CD4-positive, alpha-beta T cell treated with Interleukin-21 for 1 hour (primary cell): ENCODE measurements around the gene CYP46A1.
"Not testable (repeated sequence)": the region's sequence is repeated elsewhere in the genome, so short reads cannot be mapped to it uniquely, and the experiment has no call there.

Experiments used
- DNase-seq: peaks from one replicate; pipeline ENCODE4 v3.0.0-alpha.2; 2020

CYP46A1 gene

DNA sequence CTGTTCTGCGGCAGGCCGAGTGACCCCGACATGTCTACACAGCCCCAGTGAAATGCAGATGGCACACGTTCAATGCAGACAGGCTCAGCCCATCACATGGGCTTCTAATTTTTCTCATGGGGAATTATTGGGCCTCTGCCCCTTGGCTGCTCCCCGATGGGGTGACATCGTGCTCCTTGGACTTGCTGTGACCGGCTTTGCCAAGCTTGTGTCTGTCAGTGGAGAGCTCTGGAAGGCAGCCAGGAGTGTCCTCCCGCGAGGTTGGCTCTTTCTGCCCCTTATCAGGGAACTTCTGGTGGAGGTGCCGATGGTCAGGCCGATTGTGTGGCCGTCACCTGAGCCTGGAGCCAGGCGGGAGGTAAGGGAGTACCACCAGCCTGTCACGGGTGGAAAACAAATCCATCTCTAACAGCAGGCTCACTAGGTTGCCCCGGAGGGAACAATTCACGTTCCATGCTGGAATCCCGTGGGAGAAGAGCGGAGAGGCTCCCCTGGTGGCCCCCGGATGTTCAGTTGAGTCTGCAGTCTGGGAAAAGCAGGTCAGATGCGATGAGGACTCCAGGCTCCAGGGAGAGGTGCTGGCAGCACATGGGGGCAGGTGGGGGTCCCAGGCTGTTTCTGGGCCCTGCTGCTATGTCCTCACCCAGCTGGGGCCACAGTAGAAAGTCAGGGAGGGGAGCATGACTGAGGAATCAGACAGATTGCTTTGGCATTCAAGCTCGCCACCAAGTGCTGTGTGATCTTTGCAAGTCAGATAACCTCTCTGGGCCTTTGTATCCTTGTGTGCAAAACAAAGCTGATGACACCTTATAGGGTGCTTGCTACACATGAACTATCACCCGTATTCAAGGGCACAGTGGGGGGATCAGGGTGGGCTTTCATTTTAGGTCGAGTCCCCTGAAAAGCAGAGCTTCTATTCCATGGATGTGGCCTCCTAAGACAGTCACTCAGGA, 65.9 kb downstream of the CYP46A1 start:
- DNase-seq = no peak

DNA sequence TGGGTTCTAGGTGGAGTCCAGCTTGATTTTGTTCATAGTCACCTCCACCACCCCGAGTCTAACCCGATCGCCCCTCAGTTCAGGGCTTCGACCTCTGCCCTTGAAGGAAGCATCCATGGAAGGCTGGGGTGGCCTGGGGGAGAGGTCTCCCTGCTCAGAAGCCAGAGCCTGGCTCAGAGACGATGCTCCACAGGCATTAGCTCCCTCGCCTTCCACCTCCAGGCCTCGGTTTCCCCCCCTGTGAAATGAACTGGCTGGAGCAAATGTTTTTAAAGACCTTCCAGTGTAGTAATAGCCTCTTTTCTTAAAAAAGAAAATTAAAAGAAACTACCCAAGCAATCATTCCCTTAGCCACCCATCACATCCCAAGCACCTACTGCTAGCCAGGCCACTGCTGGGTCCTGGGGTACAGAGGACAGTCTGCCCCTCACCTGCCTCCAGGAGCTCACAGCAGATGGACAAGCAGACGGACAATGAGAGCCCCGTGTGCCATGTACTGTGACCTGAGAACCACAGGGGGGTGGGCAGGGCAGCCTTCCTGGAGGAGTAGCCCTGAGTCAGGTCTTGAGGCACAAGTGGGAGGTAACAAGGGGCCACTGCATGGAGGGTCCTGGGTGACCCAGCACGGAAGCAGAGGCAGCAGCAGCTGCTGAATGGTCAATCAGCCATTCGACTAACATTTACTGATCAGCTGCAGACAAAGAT, 66.8 kb downstream of the CYP46A1 start:
- DNase-seq = no peak

DNA sequence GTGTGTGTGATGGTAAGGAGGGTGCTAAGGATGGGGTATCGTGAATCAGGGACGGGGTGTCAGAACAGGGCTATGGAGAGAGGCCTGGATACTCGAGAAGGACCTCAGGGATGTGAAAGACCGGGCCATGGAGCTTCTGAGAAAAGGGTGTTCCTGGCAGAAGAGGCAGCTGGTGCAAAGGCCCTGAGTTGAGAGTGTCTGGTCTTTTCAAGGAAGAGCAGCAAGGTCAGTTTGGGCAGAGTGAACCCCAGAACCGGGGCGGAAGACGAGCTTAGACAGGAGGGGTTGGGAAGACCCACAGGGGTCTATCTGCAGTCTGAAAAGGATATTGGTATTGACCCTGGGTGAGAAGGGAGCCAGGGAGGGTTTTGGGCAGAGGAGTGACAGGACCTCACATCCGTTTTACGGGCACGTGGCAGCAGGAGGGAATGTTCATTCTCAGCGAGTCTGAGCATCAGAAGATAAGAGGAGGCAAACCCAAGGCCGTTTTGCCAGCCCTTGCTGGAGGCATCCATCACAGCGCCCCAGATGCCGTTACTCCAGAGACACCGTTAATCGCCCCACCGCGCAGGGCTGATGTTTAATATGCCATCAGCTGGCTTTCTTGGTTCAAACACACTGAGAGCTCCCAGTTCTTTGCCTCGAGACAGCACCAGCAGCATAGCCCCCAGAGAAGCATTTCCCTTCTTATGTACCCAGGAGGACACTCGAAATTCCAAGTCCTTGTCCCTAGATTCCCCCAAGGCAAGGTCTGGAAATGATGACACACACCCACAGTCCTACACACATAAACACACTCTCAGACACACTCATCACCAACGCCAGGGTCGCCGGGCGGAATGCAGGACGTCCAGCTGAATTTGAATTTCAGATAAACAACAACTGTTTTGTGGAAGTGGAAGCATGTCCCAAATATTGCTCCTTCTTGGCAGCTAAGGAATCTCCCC, 67.7 kb downstream of the CYP46A1 start:
- DNase-seq = no peak

DNA sequence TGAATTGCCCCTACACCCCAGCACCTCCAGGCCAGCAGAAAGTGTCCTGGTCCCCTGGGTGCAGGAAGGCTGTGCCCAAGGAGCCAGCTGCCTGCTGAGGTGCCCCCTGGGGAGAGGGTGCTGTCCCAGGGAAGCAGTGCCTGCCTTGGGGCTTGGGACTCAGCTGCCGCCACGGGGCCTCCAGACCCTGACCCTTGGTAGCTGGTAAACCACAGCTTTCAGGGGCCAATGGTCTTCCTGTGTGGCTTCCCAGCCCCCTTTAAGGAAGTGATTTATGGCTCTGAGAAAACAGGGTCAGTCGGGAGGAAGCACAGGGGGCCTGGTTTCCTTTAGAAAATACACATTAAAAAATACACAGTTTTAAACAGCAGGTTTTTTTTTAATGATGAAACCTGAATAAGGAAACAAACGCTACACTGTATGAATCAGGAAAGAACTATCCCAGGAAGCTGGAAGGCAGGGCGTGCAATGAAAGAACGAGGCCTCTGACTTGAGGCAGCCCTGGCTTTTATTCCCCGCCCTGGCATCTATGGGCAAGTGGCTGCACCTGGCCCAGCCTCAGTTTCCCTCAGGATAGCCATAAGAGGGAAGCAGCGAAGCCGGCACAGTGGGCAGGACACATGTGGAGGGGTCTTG, 68.5 kb downstream of the CYP46A1 start:
- DNase-seq = no peak

DNA sequence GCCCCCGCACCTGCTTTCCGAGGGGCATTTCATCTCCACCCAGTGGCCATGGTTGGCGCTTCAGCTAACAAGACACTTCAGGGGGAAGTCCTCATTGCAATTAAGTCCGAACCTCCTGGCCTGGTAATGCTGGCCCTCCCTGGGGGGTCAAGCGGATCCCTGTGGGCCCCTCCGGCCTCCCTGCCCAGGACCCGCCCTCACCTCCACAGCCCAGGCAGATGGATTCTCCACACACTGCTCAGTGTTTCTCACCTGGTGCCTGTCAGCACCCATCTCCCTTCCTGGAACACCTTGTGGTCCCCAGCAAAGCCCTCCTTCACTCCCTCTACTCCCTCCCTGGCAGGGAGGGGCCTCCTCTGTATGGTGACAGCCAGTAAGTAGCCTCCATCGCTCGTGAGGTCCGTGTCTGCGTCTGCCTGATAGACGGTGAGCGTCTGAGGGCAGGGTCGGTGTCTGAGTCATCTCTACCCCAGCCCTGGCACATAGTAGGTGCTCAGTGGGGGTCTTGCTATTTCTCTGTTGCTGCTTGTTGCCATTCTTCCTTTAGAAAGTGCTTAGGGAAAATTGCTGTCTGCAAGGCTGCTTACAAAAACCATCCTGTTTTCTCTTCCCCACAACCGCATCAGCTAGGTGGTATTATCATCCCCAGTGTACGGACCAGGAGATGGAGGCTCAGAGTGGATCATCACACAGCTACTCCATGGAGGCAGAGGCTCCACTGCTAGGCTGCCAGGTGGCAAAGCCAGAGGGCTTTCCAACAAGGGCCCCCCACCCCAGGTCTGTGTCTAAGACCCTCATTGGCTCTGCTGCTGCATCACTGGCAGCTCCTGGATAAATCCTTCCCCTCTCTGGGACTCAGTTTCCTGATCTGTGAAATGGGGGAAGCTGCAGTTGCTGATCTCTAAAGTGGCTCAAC, 69.4 kb downstream of the CYP46A1 start:
- DNase-seq = no peak

DNA sequence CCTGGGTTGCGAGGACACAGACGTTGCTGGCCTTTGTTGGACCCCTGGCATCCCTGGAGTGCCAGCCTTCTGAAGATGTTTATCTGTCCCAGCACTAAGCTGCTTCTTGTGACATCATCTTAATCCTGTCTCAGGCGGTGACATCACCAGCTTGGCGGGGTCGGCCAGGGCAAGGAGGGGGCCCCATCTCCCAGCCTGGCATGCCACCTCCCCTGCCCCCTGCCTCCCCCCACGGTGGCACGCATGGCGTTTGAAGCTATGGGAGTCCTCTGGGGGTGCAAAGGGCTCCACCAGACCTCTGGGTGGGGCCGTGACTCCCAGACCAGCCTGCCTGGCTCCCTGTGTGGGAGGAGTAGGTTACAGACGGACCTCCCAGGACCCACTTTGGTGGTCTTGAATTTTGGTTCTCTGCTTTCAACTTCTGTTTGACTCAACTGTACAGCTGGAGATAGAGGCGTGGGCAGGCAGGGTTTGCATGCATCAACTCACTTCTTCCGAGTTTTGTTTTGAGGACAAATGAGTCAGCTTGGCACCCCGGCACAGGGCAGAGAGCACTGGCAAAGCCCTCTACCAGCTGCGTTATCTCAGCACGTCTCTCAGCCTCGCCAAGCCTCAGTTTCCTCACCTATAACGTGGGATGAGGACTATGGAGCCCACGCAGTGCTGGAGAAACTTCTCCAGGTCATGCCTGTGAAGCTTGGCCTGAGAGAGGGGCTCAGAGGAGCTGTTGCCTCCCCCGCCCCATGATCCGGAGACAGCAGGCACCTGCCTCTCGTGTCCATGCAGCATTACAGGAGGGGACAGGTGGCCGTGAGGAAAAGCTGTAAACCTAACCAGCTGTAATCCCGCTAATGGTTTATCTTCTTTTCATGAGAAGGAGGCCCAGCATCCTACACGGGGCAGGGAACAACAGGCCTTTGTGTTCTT, 70.3 kb downstream of the CYP46A1 start:
- DNase-seq = no peak

DNA sequence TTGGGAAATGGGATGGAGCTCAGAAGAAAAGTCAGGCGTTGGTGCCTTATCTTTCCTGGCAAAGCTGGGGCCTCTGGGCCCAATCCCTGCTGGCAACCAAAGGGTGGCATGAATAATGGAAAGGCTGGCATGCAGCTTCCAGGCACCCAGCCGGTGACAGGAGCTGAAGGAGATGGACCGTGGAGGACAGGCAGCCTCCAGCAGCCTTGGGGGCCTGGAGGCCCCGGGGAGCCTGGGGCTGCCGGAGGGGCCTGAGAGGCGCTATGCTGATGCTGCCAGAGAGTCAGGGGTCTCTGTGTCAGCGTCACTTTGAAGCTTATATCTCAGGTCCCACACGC, 70.9 kb downstream of the CYP46A1 start:
- no peak for DNase-seq

DNA sequence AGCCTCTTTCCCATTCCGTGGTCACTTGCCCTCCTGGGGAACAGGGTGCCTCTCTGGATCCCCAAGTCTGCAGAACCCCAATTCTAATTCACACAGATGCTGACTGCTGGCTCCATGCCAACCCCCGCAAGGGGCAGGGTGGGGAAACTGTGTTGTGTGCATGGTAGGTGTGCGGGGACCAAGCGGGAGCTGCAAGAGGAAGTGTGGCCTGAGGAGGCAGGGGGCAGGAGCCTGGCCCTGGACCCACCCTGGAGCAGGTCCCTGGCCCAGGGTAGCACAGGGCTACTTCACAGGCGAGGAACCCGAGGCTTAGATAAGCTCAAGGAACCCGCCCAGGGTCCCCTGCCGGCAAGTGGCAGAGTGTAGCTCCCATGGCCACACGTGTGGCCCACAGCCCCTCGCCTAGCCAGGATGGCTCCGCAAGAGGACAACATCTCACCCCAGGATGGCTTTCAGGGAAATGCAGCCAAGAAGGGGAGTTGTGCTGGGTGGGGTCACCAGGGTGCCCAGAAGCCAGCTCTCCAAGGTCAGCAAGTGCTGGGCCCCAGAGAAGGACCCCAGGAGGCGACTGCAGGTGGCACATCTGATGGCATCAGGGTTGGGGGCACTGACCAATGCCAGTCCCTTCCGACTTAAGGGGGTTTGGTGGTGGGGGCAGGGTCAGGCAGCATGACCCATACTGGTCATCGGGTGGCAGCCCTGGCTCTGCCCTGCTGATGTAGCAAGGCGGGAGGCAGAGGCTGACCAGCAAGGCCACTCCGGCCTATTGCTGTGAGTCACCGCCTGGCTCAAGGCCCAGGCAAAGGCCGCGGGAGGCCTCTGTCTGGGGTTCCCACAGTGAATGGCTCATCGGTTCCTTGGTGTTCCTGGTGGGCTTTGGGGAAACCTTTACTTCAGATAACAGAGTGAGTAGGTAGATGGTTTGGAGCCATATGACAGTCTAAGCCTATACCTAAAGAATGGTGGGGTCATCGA, 71.8 kb downstream of the CYP46A1 start:
- DNase-seq = no peak

DNA sequence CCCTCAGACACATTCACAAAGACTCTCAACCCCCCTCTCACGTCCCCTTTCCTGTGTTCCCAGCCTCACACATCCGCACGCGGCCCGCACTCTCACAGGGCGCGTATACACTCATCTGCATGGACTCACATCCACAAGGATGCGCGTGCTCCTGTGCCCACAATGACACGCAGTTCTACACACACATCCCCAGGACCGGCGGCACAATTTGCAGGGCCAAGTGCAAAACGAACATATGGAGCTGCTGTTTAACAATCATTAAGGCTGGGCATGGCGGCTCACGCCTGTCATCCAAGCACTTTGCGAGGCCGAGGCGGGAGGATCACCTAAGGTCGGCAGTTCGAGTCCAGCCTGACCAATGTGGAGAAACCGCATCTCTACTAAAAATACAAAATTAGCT, 72.7 kb downstream of the CYP46A1 start:
- DNase-seq = no peak

DNA sequence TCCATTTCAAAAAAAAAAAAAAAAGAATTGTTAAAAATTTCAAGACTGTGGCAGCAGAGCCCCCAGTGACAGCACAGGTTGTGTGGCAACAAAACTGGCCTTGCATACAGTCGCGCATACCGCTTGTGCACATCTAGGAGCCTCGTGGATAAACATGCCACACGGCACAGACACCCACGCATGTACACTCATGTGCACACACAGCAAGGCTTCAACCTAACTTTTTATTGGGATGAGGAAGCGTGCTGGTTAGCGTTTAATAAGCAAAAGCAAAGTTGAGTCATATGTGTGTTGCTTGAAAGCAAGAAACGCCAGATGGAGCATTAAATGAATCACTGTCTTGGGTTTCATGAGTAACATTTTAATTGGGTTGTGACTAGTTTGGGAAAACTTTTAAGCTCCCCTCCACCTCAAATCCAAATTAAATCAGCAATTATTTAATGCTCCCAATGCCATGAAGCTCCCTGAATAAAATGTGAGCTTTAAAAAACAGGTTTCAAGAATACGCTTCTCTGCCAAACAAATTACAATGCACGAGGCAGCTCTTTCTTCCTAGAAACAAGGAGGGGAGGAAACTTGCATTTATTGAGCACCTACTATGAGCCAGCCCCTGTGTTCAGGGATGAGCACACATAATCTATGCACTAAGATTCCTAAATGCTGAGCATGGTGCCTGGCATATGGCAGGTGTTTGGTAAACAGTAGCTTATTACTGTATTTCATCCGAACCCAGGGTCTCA, 73.4 kb downstream of the CYP46A1 start:
- DNase-seq = no peak

DNA sequence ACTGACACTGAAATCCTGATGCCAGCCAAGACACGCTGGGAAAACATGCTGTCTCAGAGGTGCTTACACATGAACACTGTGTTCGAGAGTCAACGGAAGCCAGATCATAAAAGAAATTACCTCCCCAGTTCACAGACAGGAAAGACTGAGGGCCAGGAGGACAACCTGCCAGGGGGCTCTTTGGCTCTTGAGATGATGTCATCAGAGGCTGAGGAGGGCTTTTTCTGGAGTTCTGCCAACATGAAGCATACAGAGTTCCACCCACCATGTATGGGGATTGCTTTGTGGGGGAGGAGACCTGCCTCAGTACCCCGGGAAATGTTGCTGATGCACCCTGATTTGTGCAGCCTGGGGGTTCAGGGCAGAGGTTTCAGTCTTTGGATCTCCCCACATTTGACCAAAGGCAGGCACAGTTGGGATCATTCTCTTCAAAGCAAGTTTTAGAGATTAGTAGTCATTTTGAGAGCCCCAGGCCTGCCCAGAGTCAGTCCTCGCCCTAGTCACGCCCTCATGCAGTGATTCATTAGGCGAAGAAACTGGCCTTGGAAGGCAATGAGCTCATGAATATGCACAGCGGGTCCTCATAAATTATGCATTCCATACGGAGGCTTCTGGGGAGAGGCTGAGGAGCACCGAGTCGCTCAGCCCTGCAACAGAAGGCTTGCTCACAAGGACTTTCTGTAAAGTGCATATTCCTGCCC, 74.2 kb downstream of the CYP46A1 start:
- no peak for DNase-seq

DNA sequence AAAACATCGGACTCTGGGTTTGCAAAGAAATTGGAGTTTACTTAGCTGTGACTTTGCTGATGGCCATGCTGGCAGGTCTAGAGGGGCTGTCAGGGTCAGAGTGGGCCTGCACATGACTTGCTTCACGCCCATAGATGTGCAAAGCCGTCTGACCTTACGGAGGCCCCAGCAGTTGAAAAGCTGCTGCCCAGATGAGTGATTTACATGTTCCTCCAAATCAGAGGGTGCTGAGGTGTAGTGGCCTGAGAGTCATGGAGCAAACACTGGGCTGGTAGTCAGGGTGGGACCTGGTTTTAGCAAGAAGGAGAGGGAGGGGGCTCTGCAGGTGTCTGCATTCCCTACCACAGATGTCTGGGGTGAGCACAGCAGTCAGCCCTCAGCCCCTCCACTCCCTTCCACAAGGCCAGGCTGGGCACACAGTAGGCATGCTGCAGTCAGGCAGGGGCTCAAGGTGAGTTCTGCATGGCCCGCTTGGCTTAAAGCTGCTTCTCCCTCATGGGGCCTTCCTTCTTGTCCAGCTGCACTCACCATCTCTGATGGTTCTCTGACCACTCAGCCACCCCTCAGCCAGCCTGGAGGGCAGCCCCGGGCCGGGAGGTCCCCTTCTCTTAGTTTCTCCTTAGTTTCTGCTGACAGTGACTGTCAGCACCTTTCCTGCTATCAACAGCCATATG, 74.9 kb downstream of the CYP46A1 start:
- no peak for DNase-seq

DNA sequence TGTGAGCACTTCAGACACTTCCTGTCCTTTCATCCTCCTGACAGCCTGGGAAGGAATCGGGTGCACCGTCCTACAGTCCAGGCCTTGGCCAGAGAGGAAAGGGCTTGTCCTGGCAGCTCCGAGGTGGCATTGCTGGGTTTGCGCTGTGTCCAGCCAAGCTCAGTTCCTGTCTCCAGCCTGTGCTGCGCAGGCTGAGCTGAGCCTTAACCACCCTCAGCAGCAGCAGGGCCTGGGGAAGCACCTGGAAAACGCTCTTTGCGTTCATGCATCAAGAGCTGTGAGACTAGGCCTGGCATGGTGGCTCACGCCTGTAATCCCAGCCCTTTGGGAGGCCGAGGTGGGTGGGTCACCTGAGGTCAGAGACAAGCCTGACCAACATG, 75.4 kb downstream of the CYP46A1 start:
- DNase-seq = no peak

DNA sequence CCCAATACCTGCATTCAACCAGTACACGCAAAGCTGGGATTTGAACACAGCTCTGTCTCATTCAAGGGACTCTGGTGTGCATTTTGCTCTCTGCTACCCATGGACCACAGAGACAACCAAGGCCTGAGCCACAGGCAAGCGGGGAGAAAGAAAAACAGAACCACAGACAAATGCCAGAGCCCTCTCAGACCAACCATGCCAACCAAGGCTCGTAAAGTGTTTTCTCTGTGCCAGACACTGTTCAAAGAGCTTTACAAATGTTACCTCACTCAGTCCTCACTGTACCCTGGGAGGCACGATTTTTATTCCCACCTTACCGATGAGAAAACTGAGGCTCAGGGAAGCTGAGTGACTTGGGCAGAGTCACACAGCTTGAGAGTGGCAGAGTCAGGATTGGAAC, 76.7 kb downstream of the CYP46A1 start:
- DNase-seq = no peak

DNA sequence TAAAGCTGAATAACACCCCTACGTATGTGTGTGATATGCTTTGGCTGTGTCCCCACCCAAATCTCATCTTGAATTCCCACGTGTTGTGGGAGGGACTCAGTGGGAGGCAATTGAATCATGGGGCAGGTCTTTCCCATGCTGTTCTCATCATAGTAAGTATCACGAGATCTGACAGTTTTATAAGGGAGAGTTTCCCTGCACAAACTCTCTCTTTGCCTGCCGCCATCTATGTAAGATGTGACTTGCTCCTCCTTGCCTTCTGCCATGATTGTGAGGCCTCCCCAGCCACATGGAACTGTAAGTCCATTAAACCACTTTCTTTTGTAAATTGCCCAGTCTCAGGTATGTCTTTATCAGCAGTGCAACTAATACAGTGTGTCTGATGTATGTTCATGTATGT, 78.8 kb downstream of the CYP46A1 start:
- not testable (repeated sequence) for DNase-seq

DNA sequence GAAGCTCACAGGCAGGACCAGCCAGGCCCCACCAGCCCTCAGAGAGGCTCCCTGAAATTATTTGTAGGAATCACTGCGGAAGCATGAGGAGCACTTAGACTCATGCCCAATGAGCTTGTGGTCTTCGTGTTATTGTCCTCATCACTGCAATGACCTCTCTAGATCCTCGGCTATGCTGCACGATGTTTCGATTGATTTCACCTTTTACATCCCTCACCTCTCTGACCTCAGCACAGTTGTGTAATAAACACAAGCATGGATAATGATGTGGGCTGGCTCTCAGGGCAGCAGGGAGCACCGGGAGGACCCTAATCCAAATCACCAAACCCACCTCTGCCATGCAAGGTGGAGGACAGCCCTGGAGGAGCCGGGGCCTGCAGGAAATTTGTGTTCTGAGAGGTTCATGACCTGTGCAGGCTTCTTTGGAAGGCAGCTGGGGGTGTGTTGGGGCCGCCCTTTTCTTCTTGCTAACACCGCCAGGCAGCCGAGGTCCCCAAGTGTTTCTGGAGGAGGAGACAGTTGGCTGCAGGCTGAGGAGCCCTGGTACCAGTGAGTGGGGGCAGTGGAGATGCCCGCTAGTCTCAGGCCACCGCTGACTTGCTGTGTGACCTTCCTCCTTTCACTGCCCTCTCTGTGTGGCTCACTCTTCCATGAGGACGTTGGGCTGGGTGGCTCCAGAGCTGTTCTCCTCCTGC, 79.6 kb downstream of the CYP46A1 start:
- DNase-seq = no peak
